Heart right ventricle (tissue), 16 donors: ENCODE measurements around the gene CWC27. TPM values are rescaled to one million over a fixed set of nuclear protein-coding genes. Genes with fewer than 3 reads are reported as not detected.

Experiments
- ATAC-seq, 8 donors: fragments of 200-7000 bp; cut with Tn5 transposase; one replicate each; pipeline ENCODE4 v1.9.1; 2020; ENCODE audit warnings: mild to moderate bottlenecking in 8 of 8, moderate library complexity in 8 of 8, moderate number of reproducible peaks in 1 of 8
- DNase-seq, 2 donors: peaks; one replicate each; pipeline ENCODE4 v3.0.0-alpha.2; 2020
- H3K27ac ChIP-seq, 10 donors: fragments of 200-600 bp; sonication (generic) in 2 of 10; one replicate each; pipeline versions ENCODE4 v1.5.0 to v1.8.0; 2020 to 2022; ENCODE audit warnings: mild to moderate bottlenecking in 3 of 10
- H3K27me3 ChIP-seq, 7 donors: fragments of 200-600 bp; one replicate each; pipeline ENCODE4 v1.8.0; 2021 to 2022; ENCODE audit warnings: mild to moderate bottlenecking in 2 of 7
- H3K36me3 ChIP-seq, 9 donors: fragments of 200-600 bp; sonication (generic) in 1 of 9; one replicate each; pipeline versions ENCODE4 v1.5.0 to v1.8.0; 2020 to 2022; ENCODE audit warnings: mild to moderate bottlenecking in 2 of 9
- H3K4me1 ChIP-seq, 9 donors: fragments of 200-600 bp; sonication (generic) in 1 of 9; one replicate each; pipeline versions ENCODE4 v1.5.0 to v1.8.0; 2020 to 2022; ENCODE audit warnings: mild to moderate bottlenecking in 4 of 9
- H3K4me3 ChIP-seq, 10 donors: fragments of 200-600 bp; sonication (generic) in 2 of 10; one replicate each; pipeline versions ENCODE4 v1.5.0 to v1.8.0; 2020 to 2022; ENCODE audit warnings: mild to moderate bottlenecking in 7 of 10, moderate library complexity in 2 of 10
- H3K9me3 ChIP-seq, 11 donors: fragments of 200-600 bp in 10 of 11; sonication (generic) in 2 of 11; one replicate each; pipeline versions ENCODE4 v1.5.0 to v1.8.0; 2013 to 2022; ENCODE audit warnings: mild to moderate bottlenecking in 2 of 11, control low read depth in 1 of 11, moderate library complexity in 1 of 11
- CTCF ChIP-seq, 9 donors: fragments of 200-600 bp; sonication (generic) in 2 of 9; IDR thresholded peaks; one replicate each; pipeline versions ENCODE4 v1.5.0 to v1.8.0; 2021 to 2022; ENCODE audit warnings: antibody characterized with exemption in 9 of 9, mild to moderate bottlenecking in 5 of 9, moderate library complexity in 1 of 9
- WGBS, 2 donors: extraction: QIAGEN DNeasy Blood & Tissue Kit; methylation state at CpG; one replicate each; pipeline ENCODE4 v1.1.7; 2013; ENCODE audit warnings: inconsistent platforms in 1 of 2; 5-methylcytosine and 5-hydroxymethylcytosine counted together
- intact Hi-C, 10 donors: fragments of 100-400 bp; cut with DNase I; formaldehyde crosslinking; loops; one replicate each; pipeline versions ENCODE4 v1.11.1 to v1.14.2; 2022
- polyA plus RNA-seq, 2 donors: library from polyadenylated mRNA; stranded (reverse); fragments of 200-250 nt; gene quantifications; one replicate each; pipeline ENCODE4 v1.2.3, GENCODE V29; 2013
- total RNA-seq, 10 donors: library from RNA; stranded (reverse); fragmentation: NEBNext Ultra II Directional in 3 of 10; extraction: Animal tissue kit (Norgen Biotek cat#: 25700) in 3 of 10; gene quantifications; one replicate each; pipeline versions ENCODE4 v1.2.1 to v1.2.4, GENCODE V29; 2021 to 2023
- donor health status: Arrhythmogenic right ventricular cardiomyopathy.
- donor health status: ischemic (EF 13 %, LVEDD 7.1; RV severe dilation, severe dysfunction).
- donor health status: healthy with polysubstance abuse.
- donor health status: DM: no; HTN: yes; CAD: no.
- donor health status: DM: no; HTN: no; CAD: no.
- donor health status: ischemic (EF 25% LVEDD 6.9; RV normal size, moderate dysfunction).
- donor health status: ischemic (EF 25% LVEDD 5.7; RV mildly dilated, moderate dysfunction).
- donor health status: healthy.
- donor health status: DM: yes; HTN: yes; CAD: no.
- donor health status: Ischemic cardiomyopathy.
- donor health status: ischemic (EF 35%, LVEDD 5.7; RV mildly dilated, moderate dysfunction).
- donor health status: nonischemic (EF 11% LVEDD 7.7; RV severe dilation, severe dysfunction).
- donor health status: DM: yes; HTN: yes; CAD: no.
- donor health status: PGD.
- donor health status: ischemic (EF 29% LVEDD 5.4; RV normal size, mild dysfunction).
- donor health status: nonischemic (EF 23%, LVEDD 6.1; RV moderate dilation, normal function).

Gene CWC27
- total and polyA plus RNA-seq, 12 donors = 18.7 to 32.1 (median 23.5) TPM

GRCh38 chr5:65026816-65027548 lies 258.3 kb downstream of the CWC27 start:
- no peaks in the 10 kb centered on the region for H3K27me3 ChIP-seq
- H3K4me3 ChIP-seq = no peak overlapping the region
- H3K27ac ChIP-seq = no peak overlapping the region
- intact Hi-C loops = no loop called here
- WGBS, 2 donors = 63 to 84% methylated on average over 3 of the region's 3 CpGs
- no peaks in the 10 kb centered on the region for H3K9me3 ChIP-seq
- ATAC-seq = no peak
- no peak for TF ChIP-seq CTCF (IDR thresholded peaks at IDR 0.05)
- no peaks in the 10 kb centered on the region for H3K36me3 ChIP-seq
- H3K4me1 ChIP-seq = peaks cover 0 to 11% (median 0%) of the 10 kb centered on the region in 9 donors
- DNase-seq = no peak

GRCh38 chr5:65029178-65029577 lies 260.4 kb downstream of the CWC27 start:
- ATAC-seq = no peak
- H3K27ac ChIP-seq = no peak overlapping the region
- 95 to 96% methylated on average over 1 of the region's 1 CpG for WGBS, 2 donors
- no peak for TF ChIP-seq CTCF (IDR thresholded peaks at IDR 0.05)
- no peaks in the 10 kb centered on the region for H3K9me3 ChIP-seq
- H3K4me3 ChIP-seq = no peak overlapping the region
- intact Hi-C loops = no loop called here
- H3K4me1 ChIP-seq = peaks cover 0 to 9% (median 0%) of the 10 kb centered on the region in 9 donors
- DNase-seq = no peak
- no peaks in the 10 kb centered on the region for H3K36me3 ChIP-seq
- no peaks in the 10 kb centered on the region for H3K27me3 ChIP-seq

GRCh38 chr5:65030056-65030455 lies 261.3 kb downstream of the CWC27 start:
- no peaks in the 10 kb centered on the region for H3K27me3 ChIP-seq
- no peak overlapping the region for H3K27ac ChIP-seq
- no peak overlapping the region for H3K4me3 ChIP-seq
- peaks cover 4 to 18% (median 8%) of the 10 kb centered on the region in 9 donors for H3K4me1 ChIP-seq
- TF ChIP-seq CTCF (IDR thresholded peaks at IDR 0.05) = no peak
- H3K9me3 ChIP-seq = no peaks in the 10 kb centered on the region
- no peaks in the 10 kb centered on the region for H3K36me3 ChIP-seq
- intact Hi-C loops = loop anchor here in 1 of 10 donors (5.0 kb wide), 1 partner anchor 72 kb away; no protein-coding TSS in a partner anchor
- no peak for ATAC-seq
- no peak for DNase-seq

- no peak for TF ChIP-seq CTCF (IDR thresholded peaks at IDR 0.05)
- intact Hi-C loops = loop anchor here in 1 of 10 donors (5.0 kb wide), 1 partner anchor 70 kb away; no protein-coding TSS in a partner anchor
Observed at GRCh38 chr5:65032250-65032649, 263.5 kb downstream of the CWC27 start.

More at GRCh38 chr5:65032250-65032649, 263.5 kb downstream of the CWC27 start:
- 85 to 87% methylated on average over 6 of the region's 6 CpGs for WGBS, 2 donors
- peaks cover 9 to 32% (median 23%) of the 10 kb centered on the region in 9 donors for H3K4me1 ChIP-seq
- no peaks in the 10 kb centered on the region for H3K36me3 ChIP-seq
- no peaks in the 10 kb centered on the region for H3K27me3 ChIP-seq
- no peak for DNase-seq
- H3K9me3 ChIP-seq = no peaks in the 10 kb centered on the region
- no peak overlapping the region for H3K4me3 ChIP-seq
- peak overlapping the region in 1 of 10 donors; percentile 99 for H3K27ac ChIP-seq
- peak in 1 of 8 donors; percentile 3 for ATAC-seq
